ENCODE data around the gene LRRC46.

- TF ChIP-seq RUNX3 (IDR thresholded peaks at IDR 0.05; ENCODE audit: low read length) (no peak), PBX3 (IDR thresholded peaks at IDR 0.05; ENCODE audit: insufficient replicate concordance, low read depth, low read length) (no peak), CREB1 (IDR thresholded peaks at IDR 0.05; ENCODE audit: low read depth) (no peak), SIX5 (IDR thresholded peaks at IDR 0.05; ENCODE audit: low read depth, low read length, severe bottlenecking) (no peak), CTCF (IDR thresholded peaks at IDR 0.05 in 2 of 3, conservative IDR thresholded peaks at IDR 0.05 in 1 of 3; ENCODE audit: control insufficient read depth in 2 of 3, extremely low read depth in 1 of 3, insufficient read depth in 1 of 3, low read depth in 3 of 3, low read length in 3 of 3) (no peak), CEBPB (IDR thresholded peaks at IDR 0.05; ENCODE audit: borderline replicate concordance in 1 of 2, low read depth in 2 of 2, low read length in 2 of 2) (no peak)
These were observed 50.8 kb downstream of the LRRC46 start for GRCh38 chr17:47882247-47882646.
